IPS-20b (cell line): ENCODE data around the gene FHIT.
A peak's percentile ranks its signal among the peaks of the same experiment; 100 is the strongest.

Source experiments
- H3K27ac ChIP-seq: one replicate; pipeline ENCODE4 v1.5.1; 2013; ENCODE audit warnings: low read length
- H3K27me3 ChIP-seq: 2 replicates; pipeline ENCODE4 v1.6.1; 2013; ENCODE audit warnings: mild to moderate bottlenecking, low read length, inconsistent platforms; ENCODE audit not compliant: insufficient read depth
- H3K36me3 ChIP-seq: 2 replicates; pipeline ENCODE4 v1.6.1; 2013; ENCODE audit warnings: low read depth, mild to moderate bottlenecking, inconsistent platforms, low read length, moderate library complexity; ENCODE audit not compliant: insufficient read depth
- H3K4me1 ChIP-seq: 2 replicates; pipeline ENCODE4 v1.6.1; 2013; ENCODE audit warnings: mild to moderate bottlenecking, control low read depth, inconsistent platforms, low read length, moderate library complexity; ENCODE audit not compliant: insufficient read depth
- H3K4me3 ChIP-seq: 2 replicates; pipeline ENCODE4 v1.5.1; 2013; ENCODE audit warnings: mild to moderate bottlenecking, low read length, inconsistent platforms
- H3K9ac ChIP-seq: 2 replicates; pipeline ENCODE4 v1.6.1; 2013; ENCODE audit warnings: low read depth, mild to moderate bottlenecking, inconsistent platforms, low read length, moderate library complexity
- H3K9me3 ChIP-seq: 2 replicates; pipeline ENCODE4 v1.6.1; 2013; ENCODE audit warnings: mild to moderate bottlenecking, low read depth, low read length, inconsistent platforms; ENCODE audit not compliant: insufficient read depth

FHIT gene

DNA sequence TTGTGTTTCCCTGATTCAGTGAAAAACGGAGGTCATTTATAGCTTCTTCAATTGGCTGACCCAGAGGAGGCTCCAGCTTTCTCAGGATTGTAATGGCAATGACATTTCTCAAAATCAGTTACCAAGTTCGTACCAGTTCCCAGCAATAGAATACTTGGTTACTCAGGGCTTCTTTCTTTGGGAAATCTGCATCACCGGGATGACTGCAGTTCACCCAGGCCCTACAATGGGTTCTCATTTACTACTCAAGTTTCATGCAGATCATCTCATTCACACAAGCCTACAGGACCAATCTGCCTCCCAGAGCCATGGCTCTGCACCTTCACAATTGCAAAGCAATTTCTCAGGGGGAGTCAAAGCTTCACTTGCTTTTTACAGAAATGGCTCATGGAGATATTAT, 109.6 kb downstream of the FHIT start:
- Histone ChIP-seq H3K4me3 (peak overlapping the region; percentile 47), H3K36me3 (no peaks in the 10 kb centered on the region), H3K27ac (no peak overlapping the region), H3K9ac (0 out of 2 replicates have a peak overlapping the region, but pooled peaks have one; percentile 36), H3K4me1 (peaks cover 27% of the 10 kb centered on the region; the same call in 1 of the 2 replicates), H3K27me3 (no peaks in the 10 kb centered on the region), H3K9me3 (no peaks in the 10 kb centered on the region)

DNA sequence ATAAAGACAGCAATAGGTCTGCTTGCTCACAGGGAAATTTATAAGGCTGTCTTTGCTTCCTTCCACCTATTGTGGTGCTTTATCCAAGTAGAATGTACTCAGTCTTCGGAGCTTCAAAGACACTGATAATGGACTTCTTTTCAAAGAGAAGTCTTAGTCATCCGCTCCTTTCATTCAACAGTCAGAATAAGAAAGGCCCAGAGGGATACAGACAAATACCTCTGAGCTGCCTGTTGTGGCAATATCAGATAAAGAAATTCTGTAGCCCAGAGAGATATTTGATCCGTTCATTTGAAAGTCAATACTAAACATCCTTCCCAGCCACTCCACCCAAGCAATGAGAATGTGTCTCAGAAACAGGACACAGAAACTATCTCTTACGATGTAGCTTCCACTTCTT, 110.0 kb downstream of the FHIT start:
- H3K9ac ChIP-seq, result 0 out of 2 replicates have a peak overlapping the region, but pooled peaks have one; percentile 36
- peak overlapping the region; percentile 47 for H3K4me3 ChIP-seq
- no peaks in the 10 kb centered on the region for H3K27me3 ChIP-seq
- no peaks in the 10 kb centered on the region for H3K36me3 ChIP-seq
- peak overlapping the region; percentile 11 for H3K27ac ChIP-seq
- peaks cover 27% of the 10 kb centered on the region; the same call in 1 of the 2 replicates for H3K4me1 ChIP-seq
- no peaks in the 10 kb centered on the region for H3K9me3 ChIP-seq

- Histone ChIP-seq H3K9me3 (no peaks in the 10 kb centered on the region), H3K36me3 (no peaks in the 10 kb centered on the region)
Measured at GRCh38 chr3:61139686-61140085, 111.6 kb downstream of the FHIT start.

DNA sequence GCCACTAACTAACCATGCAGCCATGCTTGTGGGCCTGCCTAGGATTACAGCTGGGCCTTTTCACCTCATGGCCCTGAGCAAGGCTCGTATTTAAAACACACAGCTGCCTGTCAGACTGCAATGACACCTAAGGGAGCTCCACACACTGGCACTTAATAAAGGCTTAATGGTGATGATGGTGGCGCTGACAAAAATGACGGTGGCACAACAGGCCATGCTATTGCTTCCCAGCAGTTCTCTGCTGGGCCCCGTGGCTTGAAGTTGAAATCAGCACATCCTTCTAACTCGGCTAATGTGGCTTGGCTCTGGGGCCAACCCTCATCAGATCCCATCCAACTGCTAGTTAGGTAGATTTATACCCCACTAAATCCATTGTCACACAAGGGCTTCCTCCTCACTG, 112.9 kb downstream of the FHIT start:
- H3K9ac ChIP-seq, result no peak overlapping the region
- no peak overlapping the region for H3K4me3 ChIP-seq
- no peaks in the 10 kb centered on the region for H3K27me3 ChIP-seq
- no peaks in the 10 kb centered on the region for H3K9me3 ChIP-seq
- peaks cover 27% of the 10 kb centered on the region; the same call in 1 of the 2 replicates for H3K4me1 ChIP-seq
- H3K36me3 ChIP-seq, result no peaks in the 10 kb centered on the region
- no peak overlapping the region for H3K27ac ChIP-seq

More at GRCh38 chr3:61139686-61140085, 111.6 kb downstream of the FHIT start:
- Histone ChIP-seq H3K4me3 (no peak overlapping the region), H3K27ac (no peak overlapping the region), H3K27me3 (no peaks in the 10 kb centered on the region), H3K4me1 (peaks cover 27% of the 10 kb centered on the region; the same call in 1 of the 2 replicates), H3K9ac (no peak overlapping the region)

DNA sequence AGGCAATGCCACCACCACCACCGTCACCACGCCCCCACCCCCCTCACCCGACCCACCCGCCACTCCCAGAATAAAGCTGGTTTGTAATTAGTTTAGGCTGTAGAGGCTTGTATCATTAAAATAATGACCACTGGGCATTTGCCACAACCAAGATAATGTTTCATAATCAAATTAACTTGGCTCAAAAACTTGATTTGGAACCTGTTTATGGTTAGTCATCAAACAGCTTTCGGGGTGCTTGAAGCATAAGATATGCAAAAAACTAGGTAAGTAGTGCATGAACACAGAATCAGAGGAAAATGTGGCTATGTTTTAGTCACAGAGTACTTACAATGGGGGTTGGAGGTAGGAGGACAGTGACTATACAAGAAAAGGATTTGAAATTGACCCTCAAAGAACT, 115.1 kb downstream of the FHIT start:
- H3K36me3 ChIP-seq, result no peaks in the 10 kb centered on the region
- H3K4me1 ChIP-seq, result peaks cover 18% of the 10 kb centered on the region; the same call in 1 of the 2 replicates
- no peaks in the 10 kb centered on the region for H3K27me3 ChIP-seq
- no peak overlapping the region for H3K4me3 ChIP-seq
- H3K9ac ChIP-seq, result no peak overlapping the region
- H3K27ac ChIP-seq, result no peak overlapping the region
- no peaks in the 10 kb centered on the region for H3K9me3 ChIP-seq

- H3K4me3 ChIP-seq, result no peak overlapping the region
- no peak overlapping the region for H3K9ac ChIP-seq
- peaks cover 3% of the 10 kb centered on the region; the same call in 1 of the 2 replicates for H3K4me1 ChIP-seq
- no peaks in the 10 kb centered on the region for H3K9me3 ChIP-seq
- no peaks in the 10 kb centered on the region for H3K36me3 ChIP-seq
- H3K27ac ChIP-seq, result no peak overlapping the region
- H3K27me3 ChIP-seq, result no peaks in the 10 kb centered on the region
Measured at GRCh38 chr3:61134532-61134931, 116.7 kb downstream of the FHIT start.

DNA sequence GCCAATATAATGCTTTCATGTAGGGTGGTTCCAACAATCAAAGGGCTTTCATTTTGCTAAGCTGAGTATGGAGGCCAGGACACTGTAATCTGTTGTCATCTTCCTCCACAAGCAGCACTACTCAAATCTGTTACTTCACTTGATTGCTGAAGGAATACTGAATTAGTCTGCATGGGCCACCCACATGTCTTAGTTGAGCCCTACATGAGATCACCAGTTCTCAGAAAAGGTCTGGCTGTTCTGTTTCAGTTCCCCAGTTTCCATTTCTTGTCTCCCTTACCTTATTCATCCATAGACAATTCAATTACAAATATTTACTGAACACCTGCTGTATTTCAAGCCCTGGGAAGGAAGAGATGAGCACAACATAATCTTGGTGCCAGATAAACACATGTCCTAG, 119.2 kb downstream of the FHIT start:
- Histone ChIP-seq H3K27me3 (no peaks in the 10 kb centered on the region), H3K36me3 (no peaks in the 10 kb centered on the region), H3K27ac (no peak overlapping the region), H3K4me3 (no peak overlapping the region), H3K4me1 (no peaks in the 10 kb centered on the region), H3K9ac (no peak overlapping the region), H3K9me3 (no peaks in the 10 kb centered on the region; the same call in 1 of the 2 replicates)

- Histone ChIP-seq H3K27me3 (no peaks in the 10 kb centered on the region), H3K27ac (no peak overlapping the region)
Measured at GRCh38 chr3:61118830-61119229, 132.4 kb downstream of the FHIT start.

GRCh38 chr3:61117045-61117898, 134.0 kb downstream of the FHIT start:
- Histone ChIP-seq H3K36me3 (no peaks in the 10 kb centered on the region), H3K27me3 (no peaks in the 10 kb centered on the region), H3K4me1 (no peaks in the 10 kb centered on the region), H3K9me3 (no peaks in the 10 kb centered on the region), H3K9ac (no peak overlapping the region), H3K27ac (no peak overlapping the region), H3K4me3 (no peak overlapping the region)

More at GRCh38 chr3:61118830-61119229, 132.4 kb downstream of the FHIT start:
- no peak overlapping the region for H3K9ac ChIP-seq
- no peaks in the 10 kb centered on the region for H3K4me1 ChIP-seq
- no peaks in the 10 kb centered on the region for H3K36me3 ChIP-seq
- H3K4me3 ChIP-seq, result no peak overlapping the region
- no peaks in the 10 kb centered on the region for H3K9me3 ChIP-seq

DNA sequence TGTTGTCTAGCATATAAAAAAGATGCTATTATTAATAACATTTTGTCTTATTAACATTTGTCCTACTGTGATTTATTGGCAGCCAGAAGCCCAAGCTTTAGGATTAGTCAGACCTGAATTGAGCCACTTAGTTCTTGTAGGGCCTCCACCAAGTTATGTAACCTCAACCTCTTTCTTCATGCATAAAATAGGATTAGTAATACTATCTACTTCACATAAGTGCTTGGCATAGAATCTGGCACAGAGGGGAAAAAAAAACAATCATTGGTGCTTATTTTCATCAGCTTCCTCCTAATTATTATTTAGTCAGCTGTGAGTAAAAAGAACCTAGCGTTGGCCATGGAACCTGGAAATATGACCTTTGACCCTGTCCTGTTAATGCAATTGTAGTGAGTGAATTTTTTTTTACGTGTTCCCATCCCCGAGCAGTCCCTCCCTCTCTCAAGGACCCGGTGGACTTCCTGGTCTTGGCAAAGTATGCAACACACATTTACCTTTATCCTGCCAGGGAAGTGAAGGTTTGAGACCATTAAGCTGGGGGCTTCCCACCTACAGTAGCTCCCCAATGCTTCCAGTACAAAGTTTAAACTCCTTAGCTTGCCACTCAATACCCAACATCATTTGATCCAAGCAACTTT, 136.8 kb downstream of the FHIT start:
- Histone ChIP-seq H3K36me3 (no peaks in the 10 kb centered on the region), H3K27me3 (no peaks in the 10 kb centered on the region), H3K9me3 (no peaks in the 10 kb centered on the region), H3K9ac (no peak overlapping the region), H3K4me1 (no peaks in the 10 kb centered on the region), H3K4me3 (no peak overlapping the region), H3K27ac (no peak overlapping the region)

GRCh38 chr3:61111825-61112224, 139.4 kb downstream of the FHIT start:
- no peak overlapping the region for H3K9ac ChIP-seq
- no peak overlapping the region for H3K4me3 ChIP-seq
- H3K27ac ChIP-seq, result no peak overlapping the region
- H3K36me3 ChIP-seq, result no peaks in the 10 kb centered on the region
- H3K4me1 ChIP-seq, result no peaks in the 10 kb centered on the region
- H3K9me3 ChIP-seq, result no peaks in the 10 kb centered on the region
- H3K27me3 ChIP-seq, result no peaks in the 10 kb centered on the region

DNA sequence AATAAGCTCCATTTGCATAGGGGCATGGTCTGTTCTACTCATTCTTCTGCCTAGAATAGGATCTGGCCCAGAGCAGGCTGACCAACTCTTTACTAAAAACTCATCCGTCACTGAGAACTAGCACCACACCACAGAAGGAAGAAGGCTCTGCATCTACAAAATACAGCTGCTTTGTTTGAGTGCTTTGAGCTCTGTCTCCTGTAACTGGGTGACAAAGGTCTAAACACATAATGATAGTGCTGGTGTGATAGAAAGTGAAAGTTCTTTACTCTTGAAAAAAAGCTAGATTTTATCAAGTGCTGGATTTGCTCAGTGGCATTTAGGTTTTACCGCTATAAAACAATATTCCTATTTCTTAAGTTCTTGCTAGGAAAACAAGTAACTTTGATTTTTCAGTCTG, 140.7 kb downstream of the FHIT start:
- H3K9me3 ChIP-seq, result no peaks in the 10 kb centered on the region
- H3K27me3 ChIP-seq, result no peaks in the 10 kb centered on the region
- H3K9ac ChIP-seq, result no peak overlapping the region
- no peaks in the 10 kb centered on the region for H3K36me3 ChIP-seq
- no peak overlapping the region for H3K27ac ChIP-seq
- no peak overlapping the region for H3K4me3 ChIP-seq
- no peaks in the 10 kb centered on the region for H3K4me1 ChIP-seq
